H1 (cell line): ENCODE data around the gene SPATA16. TPM values are rescaled to one million over a fixed set of nuclear protein-coding genes. Genes with fewer than 3 reads are reported as not detected.

Experiments used
- ATF3 ChIP-seq: IDR thresholded peaks from 2 replicates; pipeline ENCODE4 v1.6.1; 2011; ENCODE audit warnings: low read depth, mild to moderate bottlenecking, low read length; ENCODE audit not compliant: insufficient read depth
- CHD7 ChIP-seq: fragments of 300-600 bp; sonication (generic); IDR thresholded peaks from 2 replicates; pipeline ENCODE4 v1.7.1; 2012; ENCODE audit warnings: low read length, moderate library complexity, mild to moderate bottlenecking, inconsistent platforms; ENCODE audit not compliant: insufficient replicate concordance
- GABPA ChIP-seq: IDR thresholded peaks from 2 replicates; pipeline ENCODE4 v1.6.1; 2011; ENCODE audit warnings: mild to moderate bottlenecking, low read length, moderate library complexity, borderline replicate concordance; ENCODE audit not compliant: insufficient read depth
- HDAC2 ChIP-seq, 2 experiments: fragments of 300-600 bp in 1 of 2; sonication (generic) in 1 of 2; IDR thresholded peaks; 2 replicates each; pipeline ENCODE4 v1.6.1; 2011 to 2012; ENCODE audit warnings: low read depth in 2 of 2, low read length in 2 of 2, mild to moderate bottlenecking in 2 of 2, moderate library complexity in 2 of 2, borderline replicate concordance in 1 of 2, inconsistent platforms in 1 of 2
- POLR2A ChIP-seq, 2 experiments: IDR thresholded peaks; 1 replicate in 1 of 2; 2 replicates in 1 of 2; pipeline ENCODE4 v1.6.1; 2011; ENCODE audit warnings: low read depth in 2 of 2, low read length in 2 of 2, mild to moderate bottlenecking in 2 of 2; ENCODE audit errors: control extremely low read depth in 1 of 2
- SIN3A ChIP-seq, 2 experiments: IDR thresholded peaks in 1 of 2; conservative IDR thresholded peaks in 1 of 2; 2 replicates each; pipeline ENCODE4 v1.6.1; 2011 to 2012; ENCODE audit warnings: low read length in 2 of 2, improper control_type of control experiment in 1 of 2, low read depth in 1 of 2, mild to moderate bottlenecking in 1 of 2
- SP2 ChIP-seq: IDR thresholded peaks from 2 replicates; pipeline ENCODE4 v1.6.1; 2012; ENCODE audit warnings: mild to moderate bottlenecking, low read length, inconsistent platforms
- TAF1 ChIP-seq: IDR thresholded peaks from 2 replicates; pipeline ENCODE4 v1.6.1; 2011; ENCODE audit warnings: mild to moderate bottlenecking, low read depth, low read length
- ZNF274 ChIP-seq: IDR thresholded peaks from 2 replicates; pipeline ENCODE4 v1.7.0; 2012; ENCODE audit warnings: low read length, borderline replicate concordance; ENCODE audit errors: extremely low read depth
- polyA plus RNA-seq, 7 experiments: library from polyadenylated mRNA; depleted of rRNA in 3 of 7; stranded (reverse) in 5 of 7; unstranded in 2 of 7; fragments of >200 nt in 5 of 7; fragments of 200-250 nt in 2 of 7; gene quantifications; 1 replicate in 5 of 7; 2 replicates in 1 of 7; 4 replicates in 1 of 7; pipeline versions ENCODE4 v1.2.1 to v1.2.3, GENCODE V29; 2011 to 2013; ENCODE audit warnings: missing spikeins in 2 of 7, mixed read lengths in 2 of 7
- total RNA-seq: library from RNA; stranded (reverse); fragmentation: NEBNext Ultra II Directional; extraction: Animal tissue kit (Norgen Biotek cat#: 25700); gene quantifications from 2 replicates; pipeline ENCODE4 v1.2.1, GENCODE V29; 2021

Gene SPATA16
- total and polyA plus RNA-seq, 2 of the 8 experiments (the other 6 are each of a cell fraction or from before 2014, with no cell fraction given): 0.05 to 2.7 TPM

- TF ChIP-seq CHD7 (no peak), ZNF274 (no peak), SIN3A (conservative IDR thresholded peaks at IDR 0.05 in 1 of 2, IDR thresholded peaks at IDR 0.05 in 1 of 2; ENCODE audit: low read depth in 1 of 2, low read length in 2 of 2) (no peak), SP2 (no peak), GABPA (no peak), HDAC2 (IDR thresholded peaks at IDR 0.05; ENCODE audit: borderline replicate concordance in 1 of 2, low read depth in 2 of 2, low read length in 2 of 2) (no peak), TAF1 (no peak), ATF3 (no peak), POLR2A (IDR thresholded peaks at IDR 0.05; ENCODE audit: control extremely low read depth in 1 of 2, low read depth in 2 of 2, low read length in 2 of 2) (no peak)
These were observed 266.0 kb downstream of the SPATA16 start (continued) for GRCh38 chr3:172875039-172875438.
